ENCODE data around the gene PLEKHG2. TPM values are rescaled to one million over a fixed set of nuclear protein-coding genes. Genes with fewer than 3 reads are reported as not detected.
"Not testable (repeated sequence)": the region's sequence is repeated elsewhere in the genome, so short reads cannot be mapped to it uniquely, and the experiment has no call there.

Gene PLEKHG2
- total and polyA plus RNA-seq, 3 donors from 2014 or later, result 22.6 to 32.8 (median 29.2) TPM

GRCh38 chr19:39372941-39373340, 39.5 kb upstream of the PLEKHG2 start:
- Histone ChIP-seq H3K27ac (peak overlapping the region; percentile 70 to 82), H3K27me3 (no peaks in the 10 kb centered on the region), H3K4me3 (no peak overlapping the region), H3K4me1 (peaks cover 8% of the 10 kb centered on the region), H3K9me3 (no peaks in the 10 kb centered on the region), H3K36me3 (ENCODE audit: low read depth, missing control alignments) (no peaks in the 10 kb centered on the region)
- no peak for DNase-seq
- WGBS, 2 donors, result 68 to 69% methylated on average over 2 of the region's 2 CpGs
- intact Hi-C loops (cut with DNase I; ENCODE audit: low total_unique reads), result no loop called here
- TF ChIP-seq POLR2A (IDR thresholded peaks at IDR 0.05) (no peak), CTCF (IDR thresholded peaks at IDR 0.05) (no peak)

- no peak for DNase-seq
- peaks cover 9% of the 10 kb centered on the region for H3K36me3 ChIP-seq (ENCODE audit: low read depth, missing control alignments)
- intact Hi-C loops (cut with DNase I; ENCODE audit: low total_unique reads), result no loop called here
- no peak overlapping the region for H3K4me3 ChIP-seq
- peaks cover 8% of the 10 kb centered on the region for H3K4me1 ChIP-seq
- TF ChIP-seq CTCF (IDR thresholded peaks at IDR 0.05) (no peak), POLR2A (IDR thresholded peaks at IDR 0.05) (no peak)
- H3K9me3 ChIP-seq, result no peaks in the 10 kb centered on the region
- no peak overlapping the region for H3K27ac ChIP-seq
- H3K27me3 ChIP-seq, result no peaks in the 10 kb centered on the region
These were observed 36.5 kb upstream of the PLEKHG2 start for GRCh38 chr19:39375929-39376328.

- intact Hi-C loops (cut with DNase I; ENCODE audit: low total_unique reads), result no loop called here
- DNase-seq, result no peak
- no peaks in the 10 kb centered on the region for H3K9me3 ChIP-seq
- TF ChIP-seq POLR2A (IDR thresholded peaks at IDR 0.05), result no peak
- TF ChIP-seq CTCF (IDR thresholded peaks at IDR 0.05), result no peak
- H3K27me3 ChIP-seq, result no peaks in the 10 kb centered on the region
- H3K4me3 ChIP-seq, result no peak overlapping the region
- H3K27ac ChIP-seq, result no peak overlapping the region
- peaks cover 7% of the 10 kb centered on the region for H3K4me1 ChIP-seq
- H3K36me3 ChIP-seq (ENCODE audit: low read depth, missing control alignments), result peaks cover 9% of the 10 kb centered on the region
- WGBS, 2 donors, result 78 to 87% methylated on average over 12 to 18 of the region's 18 CpGs
These were observed 34.8 kb upstream of the PLEKHG2 start for GRCh38 chr19:39377373-39378362.

- H3K4me1 ChIP-seq; intact Hi-C loops (cut with DNase I; ENCODE audit: low total_unique reads); H3K36me3 ChIP-seq (ENCODE audit: low read depth, missing control alignments); H3K4me3 ChIP-seq; DNase-seq; H3K27ac ChIP-seq; H3K27me3 ChIP-seq; H3K9me3 ChIP-seq: not testable (repeated sequence)
- 94 to 100% methylated on average over 4 of the region's 4 CpGs for WGBS, 2 donors
These were observed 33.1 kb upstream of the PLEKHG2 start for GRCh38 chr19:39379366-39379765.

GRCh38 chr19:39379865-39380396, 32.5 kb upstream of the PLEKHG2 start:
- Histone ChIP-seq H3K4me3 (no peak overlapping the region), H3K9me3 (no peaks in the 10 kb centered on the region), H3K27ac (peak overlapping the region in 1 of 2 donors; percentile 51), H3K27me3 (no peaks in the 10 kb centered on the region), H3K36me3 (ENCODE audit: low read depth, missing control alignments) (peaks cover 9% of the 10 kb centered on the region), H3K4me1 (no peaks in the 10 kb centered on the region)
- 75 to 84% methylated on average over 14 of the region's 14 CpGs for WGBS, 2 donors
- intact Hi-C loops (cut with DNase I; ENCODE audit: low total_unique reads), result no loop called here
- no peak for TF ChIP-seq POLR2A (IDR thresholded peaks at IDR 0.05)
- TF ChIP-seq CTCF (IDR thresholded peaks at IDR 0.05), result no peak
- no peak for DNase-seq
